ENCODE results near the gene PCSK5.
"Not testable (repeated sequence)": the region's sequence is repeated elsewhere in the genome, so short reads cannot be mapped to it uniquely, and the experiment has no call there.

The PCSK5 gene

DNA sequence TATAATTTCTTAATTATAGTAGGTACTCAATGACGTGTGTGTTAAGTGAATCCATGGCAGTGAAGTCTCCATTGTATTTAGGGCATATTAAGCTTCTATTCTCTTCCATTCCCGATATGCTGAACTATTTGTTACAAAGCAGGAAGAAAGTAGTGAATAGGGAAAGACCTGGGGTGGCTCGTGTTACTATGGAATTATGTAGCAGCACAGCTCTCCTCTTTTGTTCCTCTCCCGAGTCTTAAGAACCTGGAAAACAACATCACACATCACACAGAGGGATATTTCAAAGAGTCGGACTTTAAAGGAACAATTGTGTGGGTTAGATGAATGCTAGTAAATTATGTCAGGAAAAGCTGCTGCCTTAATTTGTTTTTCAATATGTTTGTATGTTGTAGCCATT lies 131.8 kb downstream of the PCSK5 start:
- no peak for DNase-seq

DNA sequence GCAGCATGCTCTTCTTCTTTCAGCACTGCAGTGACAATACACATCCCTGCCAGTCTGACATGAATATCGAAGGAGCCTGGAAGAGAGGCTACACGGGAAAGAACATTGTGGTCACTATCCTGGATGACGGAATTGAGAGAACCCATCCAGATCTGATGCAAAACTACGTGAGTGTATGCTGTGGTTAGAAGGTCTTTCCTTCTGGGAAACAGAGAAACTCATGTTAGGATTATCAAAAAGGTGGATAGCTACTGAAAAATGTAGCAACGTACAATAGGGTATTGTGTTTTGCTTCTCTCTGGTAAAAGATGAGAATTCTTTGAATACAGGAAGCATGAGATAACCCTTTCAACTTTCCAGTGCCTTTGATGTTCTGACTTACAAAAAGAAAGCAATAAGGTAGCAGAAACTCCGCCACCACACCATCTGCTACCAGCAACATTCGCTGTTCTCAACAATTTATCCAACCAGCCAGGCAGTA lies 133.3 kb downstream of the PCSK5 start:
- DNase-seq, result no peak

DNA sequence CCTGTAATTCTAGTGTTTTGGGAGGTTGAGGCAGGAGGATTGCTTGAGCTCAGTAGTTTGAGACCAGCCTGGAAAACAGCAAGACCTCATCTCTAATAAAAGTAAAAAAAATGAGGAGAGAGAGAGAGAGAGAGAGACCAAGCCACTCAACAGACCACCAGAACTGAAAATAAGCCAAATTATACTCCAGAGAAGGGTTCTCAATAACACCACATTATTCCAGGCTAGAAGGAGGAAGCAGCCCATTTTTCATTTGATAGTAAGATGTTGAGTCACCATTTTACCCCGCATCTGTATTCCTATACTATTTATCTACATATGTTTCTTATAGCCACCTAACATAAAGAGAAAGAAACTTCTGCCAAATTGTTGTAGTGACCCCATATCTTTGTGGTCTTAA lies 134.8 kb downstream of the PCSK5 start:
- DNase-seq, result no peak

DNA sequence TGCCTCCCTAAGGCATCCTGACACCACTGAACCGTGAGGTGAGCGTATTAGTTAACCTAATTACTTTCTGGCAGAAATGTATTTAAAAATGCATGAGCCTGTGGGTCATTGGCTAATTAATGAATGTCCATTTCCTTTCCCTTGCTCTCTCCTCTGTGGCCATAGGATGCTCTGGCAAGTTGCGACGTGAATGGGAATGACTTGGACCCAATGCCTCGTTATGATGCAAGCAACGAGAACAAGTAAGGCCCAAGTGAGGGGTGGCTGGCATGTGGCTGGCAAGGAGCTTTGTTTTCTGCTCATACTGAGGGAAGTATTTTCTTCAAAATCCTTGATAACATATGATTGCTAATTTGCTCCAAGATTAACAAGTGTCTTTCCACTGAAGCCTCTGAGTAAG lies 136.3 kb downstream of the PCSK5 start:
- no peak for DNase-seq

DNA sequence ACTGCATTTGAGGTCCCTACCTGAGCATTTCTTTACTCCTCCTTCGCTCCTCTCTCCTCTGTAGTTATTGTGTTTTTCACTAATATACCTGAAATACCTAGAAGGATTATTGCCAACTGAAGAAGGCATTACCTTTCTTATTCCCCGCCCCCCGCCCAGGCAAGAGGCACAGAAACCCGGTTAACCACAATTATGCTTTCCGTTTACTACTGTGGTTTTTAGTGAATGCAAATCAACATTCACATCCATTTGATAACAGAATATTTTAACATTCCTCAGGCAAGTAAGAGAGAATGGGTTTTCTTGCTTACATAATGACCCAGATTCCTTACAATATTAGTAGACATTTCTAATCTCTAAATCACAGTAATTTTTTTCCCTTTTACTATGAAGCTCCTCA lies 136.9 kb downstream of the PCSK5 start:
- DNase-seq, result no peak

DNA sequence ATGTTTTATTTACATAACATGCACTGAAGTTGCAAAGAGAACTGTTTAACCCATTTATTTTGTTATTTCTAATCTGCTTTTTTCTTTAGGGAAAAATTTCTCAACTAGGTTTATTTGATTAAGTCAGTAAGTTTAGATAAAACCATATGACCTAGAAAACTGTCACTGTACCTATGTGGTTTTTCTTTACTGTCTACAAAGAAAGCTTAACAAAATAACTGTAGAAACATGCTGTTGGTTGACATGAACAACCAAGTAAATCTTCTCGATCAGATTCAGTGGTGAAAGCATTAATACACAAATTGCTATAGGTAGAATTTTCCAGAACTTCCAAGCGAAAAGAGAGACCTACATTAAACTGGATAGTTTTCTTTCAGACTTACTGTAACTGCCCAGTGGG lies 137.4 kb downstream of the PCSK5 start:
- DNase-seq, result no peak

DNA sequence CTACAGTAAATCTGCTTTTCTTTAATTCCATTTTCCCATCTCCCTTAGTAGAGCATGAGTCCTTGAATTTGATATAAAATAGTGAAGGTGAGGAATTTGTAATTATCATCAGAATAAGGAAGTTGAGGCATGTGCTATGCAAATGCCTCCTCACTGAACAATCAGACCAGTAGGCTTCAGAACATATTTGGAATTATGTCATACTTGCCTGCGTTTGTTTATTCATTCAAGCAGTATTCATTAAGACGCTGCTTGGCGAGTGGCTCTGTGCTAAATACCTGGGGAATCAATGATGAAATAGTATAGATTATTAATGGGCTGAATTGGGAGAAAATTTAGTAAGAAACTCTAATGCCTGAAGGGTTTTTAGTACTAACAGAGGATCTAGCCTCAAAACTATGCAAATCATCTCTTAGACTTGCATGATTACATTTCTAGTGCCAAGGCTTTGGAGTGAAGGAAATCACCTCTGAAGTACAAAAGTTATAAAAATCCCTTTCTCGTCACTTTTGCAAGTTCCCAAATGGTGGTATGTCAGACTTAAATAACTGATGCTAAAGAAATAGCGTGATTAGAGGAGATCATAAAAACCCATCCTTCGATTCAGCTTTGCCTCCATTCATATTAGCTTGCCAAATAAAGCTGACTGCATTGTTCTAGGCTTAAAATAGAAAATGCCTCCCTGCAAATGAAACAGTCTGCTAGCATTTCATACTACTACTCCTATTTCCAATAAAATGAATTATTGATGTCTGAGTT lies 141.7 kb downstream of the PCSK5 start:
- no peak for DNase-seq

DNA sequence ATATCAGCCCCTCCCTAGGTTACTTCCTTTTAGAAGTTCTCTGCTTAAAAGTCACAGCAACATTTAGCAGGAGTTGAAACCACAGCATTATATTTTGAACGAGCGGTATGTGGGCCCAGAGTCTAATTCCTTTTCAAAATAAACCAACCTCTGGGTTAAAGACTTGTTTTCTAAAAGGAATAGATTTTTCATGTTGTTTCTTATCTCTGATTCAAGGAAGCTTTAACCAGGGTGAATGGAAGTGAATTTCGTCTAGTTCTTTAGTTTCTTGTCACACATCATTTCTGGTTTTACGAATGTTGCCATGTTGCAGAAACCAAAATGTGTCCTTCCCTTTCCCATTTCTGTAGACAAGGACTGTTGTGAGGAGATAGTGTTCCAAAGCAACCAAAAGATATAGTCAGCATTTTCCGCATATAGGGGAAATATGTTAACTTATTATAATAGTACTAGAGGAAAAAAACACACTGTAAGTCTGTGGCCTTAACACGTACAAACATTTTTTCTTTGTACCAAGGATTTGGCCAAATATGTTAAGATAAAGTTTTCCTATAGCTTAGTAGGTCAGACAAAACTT lies 142.4 kb downstream of the PCSK5 start:
- no peak for DNase-seq

DNA sequence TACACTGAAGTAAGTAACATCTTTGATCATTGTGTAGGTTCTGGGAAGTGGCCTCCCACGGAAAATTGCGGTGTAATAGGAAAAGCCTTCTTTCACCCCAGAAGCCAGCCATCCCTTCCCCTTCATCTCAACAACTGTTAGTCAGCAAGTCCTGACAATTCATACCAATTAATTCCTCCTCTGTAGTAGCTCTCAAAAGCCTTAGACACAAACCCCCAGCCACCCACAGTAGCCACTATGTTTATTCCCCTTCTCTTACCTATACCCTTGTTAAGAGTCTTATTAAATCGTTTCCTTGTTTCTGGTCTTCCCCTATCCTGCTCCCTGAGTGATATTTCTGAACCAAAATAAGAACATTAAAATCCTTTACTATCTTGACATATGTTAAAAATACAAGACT lies 143.6 kb downstream of the PCSK5 start:
- no peak for DNase-seq

DNA sequence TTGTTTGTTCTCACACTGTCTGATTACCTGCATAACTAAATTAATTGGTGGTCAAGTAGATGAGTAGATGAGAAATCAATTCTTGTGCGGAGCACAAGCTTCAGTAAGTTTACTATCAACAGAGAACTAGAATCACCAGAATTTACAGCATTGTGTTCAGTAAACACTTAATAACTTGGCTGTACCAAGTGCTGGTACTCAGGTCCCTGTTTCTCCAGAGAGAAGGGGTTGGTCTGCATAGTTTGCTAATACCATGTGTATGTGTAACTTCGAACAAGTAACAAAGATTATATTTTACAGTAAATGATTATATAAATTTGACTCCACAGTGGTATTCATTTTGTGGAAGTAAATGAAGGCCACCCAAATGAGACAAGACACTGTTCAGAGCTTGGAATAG lies 146.3 kb downstream of the PCSK5 start:
- DNase-seq, result no peak

DNA sequence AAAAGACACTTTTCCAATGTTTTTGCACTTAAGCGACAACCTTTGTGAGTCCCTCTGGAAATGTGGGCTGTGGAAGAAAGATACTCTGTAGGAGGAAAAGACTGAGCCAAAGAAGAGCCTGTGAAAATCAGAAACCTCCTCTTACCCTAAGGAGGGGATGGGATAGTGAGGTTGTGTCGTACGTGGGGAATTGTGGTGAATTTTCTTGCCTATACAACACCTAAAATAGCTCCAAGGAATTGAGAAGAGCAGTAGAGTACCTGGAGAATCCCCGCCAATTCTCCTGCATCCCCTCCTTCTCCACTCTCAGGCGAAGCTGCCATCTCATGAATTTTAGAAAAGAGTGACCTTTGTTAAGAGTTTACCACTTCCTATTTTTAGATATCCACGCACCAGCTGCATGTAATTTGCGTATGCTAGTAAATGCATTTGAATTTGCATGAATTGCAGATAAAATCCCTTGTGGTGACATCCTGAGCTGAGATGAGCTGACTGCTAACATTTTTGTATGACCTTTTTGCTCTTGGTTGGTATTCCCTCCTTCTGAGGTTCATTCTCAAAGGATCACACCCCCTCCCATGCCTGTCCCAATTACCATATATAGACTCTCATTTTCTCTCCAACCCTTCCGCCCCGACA lies 147.2 kb downstream of the PCSK5 start:
- no peak for DNase-seq

DNA sequence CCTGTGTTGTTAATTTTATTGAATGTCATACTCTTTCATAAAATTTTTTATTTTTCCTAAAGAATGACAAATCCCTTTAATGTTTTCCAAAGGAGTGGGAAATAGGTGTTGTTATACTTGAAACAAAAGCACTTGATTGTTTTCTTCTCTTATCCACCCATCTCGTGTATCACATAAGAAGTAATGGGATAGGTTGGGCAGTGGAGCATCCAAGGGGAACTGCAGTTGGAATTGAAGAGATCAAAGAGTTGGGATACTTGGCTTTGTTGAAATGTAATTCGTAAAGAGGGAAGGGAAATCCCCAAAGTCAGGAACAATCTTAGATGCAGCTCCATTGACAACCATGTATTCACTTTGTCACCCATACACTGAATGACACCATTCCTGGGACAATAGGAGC lies 148.0 kb downstream of the PCSK5 start:
- no peak for DNase-seq

DNA sequence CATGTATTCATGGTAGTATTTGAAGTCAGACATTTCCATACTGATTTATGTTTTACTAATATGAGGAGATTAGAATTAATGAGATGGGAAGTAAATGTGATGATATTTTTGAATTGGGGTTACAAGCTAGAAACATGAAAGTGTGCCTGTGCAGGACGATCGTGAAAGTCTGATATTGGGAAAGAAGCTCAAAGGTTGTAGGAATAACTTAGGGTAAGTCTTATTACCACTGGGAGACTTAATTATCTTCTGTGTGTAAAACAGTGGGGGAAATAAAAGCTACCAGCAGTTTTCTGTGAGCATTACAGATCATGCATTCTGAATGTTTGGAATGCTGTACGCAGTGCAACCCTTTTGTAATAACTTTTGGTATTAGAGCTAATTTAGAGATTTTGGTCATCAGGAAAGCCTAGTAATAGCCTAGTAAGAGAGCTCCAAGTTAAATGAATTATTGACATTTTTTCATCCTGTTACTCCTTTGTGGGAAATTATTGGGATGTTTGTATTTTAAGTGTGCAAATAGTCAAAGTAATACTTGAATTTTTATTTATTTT lies 153.9 kb downstream of the PCSK5 start:
- DNase-seq, result no peak

DNA sequence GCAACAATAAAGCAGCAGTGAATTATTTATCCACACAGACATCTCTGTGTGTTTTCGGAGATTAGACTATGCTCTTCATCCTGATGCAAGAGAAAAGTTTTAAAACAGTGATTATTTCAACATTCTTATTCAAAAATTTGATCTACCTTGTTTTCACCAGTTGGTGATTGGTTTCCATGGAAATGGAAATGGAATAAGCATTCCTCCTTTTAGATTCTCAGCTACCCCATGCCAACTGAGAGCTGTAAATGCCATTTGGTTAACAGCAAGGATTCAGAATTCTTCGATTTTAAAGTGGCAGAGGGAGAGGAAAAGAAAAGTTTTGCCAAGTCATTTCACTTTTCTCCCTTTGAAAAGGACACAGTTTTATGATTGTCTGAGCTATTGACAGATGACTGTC lies 154.7 kb downstream of the PCSK5 start:
- no peak for DNase-seq

DNA sequence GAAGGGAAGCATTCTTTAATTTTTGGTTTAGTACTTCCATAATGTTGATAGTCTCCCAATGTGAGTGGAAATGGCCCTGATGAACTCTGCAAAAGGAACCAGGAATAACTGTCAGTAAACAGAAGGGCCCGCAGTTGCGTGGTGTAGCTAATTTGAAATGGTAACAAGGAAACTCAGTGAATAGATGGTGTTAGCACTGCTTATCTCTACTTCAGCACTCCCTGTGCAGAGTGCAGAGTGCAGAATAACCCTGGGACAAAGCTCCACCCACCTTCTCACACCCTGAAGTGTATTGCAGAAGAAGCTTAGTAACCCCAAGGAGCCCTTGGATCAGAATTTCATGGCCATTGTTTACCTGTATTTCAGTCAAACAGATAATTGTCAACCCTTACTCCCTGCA lies 158.9 kb downstream of the PCSK5 start:
- DNase-seq, result no peak

DNA sequence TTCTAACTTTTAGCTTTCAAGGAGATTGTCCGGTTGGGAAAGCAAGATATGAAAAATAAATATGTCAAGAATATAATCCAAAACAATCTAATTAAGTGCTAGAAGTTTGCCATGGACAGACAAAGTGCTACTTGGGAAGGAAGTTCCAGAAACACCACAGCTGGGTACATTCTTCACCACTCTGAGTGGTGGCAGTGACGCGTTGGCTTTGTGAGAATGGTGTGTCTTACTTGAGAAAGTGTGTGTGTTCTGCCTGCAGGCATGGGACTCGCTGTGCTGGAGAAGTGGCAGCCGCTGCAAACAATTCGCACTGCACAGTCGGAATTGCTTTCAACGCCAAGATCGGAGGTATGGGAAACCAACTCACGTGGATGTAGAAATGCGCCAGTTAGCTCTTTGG lies 177.2 kb downstream of the PCSK5 start:
- DNase-seq, result no peak

DNA sequence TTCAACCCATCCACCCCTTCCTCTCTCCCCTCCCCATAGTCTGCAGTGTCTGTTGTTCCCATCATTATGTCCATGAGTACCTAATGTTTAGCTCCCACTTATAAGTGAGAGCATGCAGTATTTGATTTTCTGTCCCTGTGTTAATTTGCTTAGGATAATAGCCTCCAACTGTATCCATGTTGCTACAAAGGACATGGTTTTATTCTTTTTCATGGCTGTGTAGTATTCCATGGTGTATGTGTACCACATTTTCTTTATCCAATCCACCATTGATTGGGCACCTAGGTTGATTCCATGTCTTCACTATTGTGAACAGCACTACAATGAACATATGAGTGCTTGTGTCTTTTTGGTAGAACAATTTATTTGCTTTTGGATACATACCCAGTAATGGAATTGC lies 187.1 kb downstream of the PCSK5 start:
- no peak for DNase-seq

DNA sequence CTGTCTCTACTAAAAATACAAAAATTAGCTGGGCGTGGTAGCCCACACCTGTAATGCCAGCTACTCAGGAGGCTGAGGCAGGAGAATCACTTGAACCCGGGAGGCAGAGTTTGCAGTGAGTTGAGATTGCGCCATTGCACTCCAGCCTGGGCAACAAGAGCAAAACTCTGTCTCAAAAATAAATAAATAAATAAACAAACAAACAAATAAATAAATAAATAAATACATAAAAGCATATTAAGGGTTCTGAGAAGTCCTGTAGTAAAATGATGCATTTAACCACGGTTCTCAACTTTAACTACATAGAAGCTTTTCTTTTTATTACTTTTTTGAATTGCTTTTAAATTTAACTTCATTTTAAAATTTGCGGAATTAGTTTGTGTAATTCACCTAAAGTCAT lies 190.8 kb downstream of the PCSK5 start:
- not testable (repeated sequence) for DNase-seq

DNA sequence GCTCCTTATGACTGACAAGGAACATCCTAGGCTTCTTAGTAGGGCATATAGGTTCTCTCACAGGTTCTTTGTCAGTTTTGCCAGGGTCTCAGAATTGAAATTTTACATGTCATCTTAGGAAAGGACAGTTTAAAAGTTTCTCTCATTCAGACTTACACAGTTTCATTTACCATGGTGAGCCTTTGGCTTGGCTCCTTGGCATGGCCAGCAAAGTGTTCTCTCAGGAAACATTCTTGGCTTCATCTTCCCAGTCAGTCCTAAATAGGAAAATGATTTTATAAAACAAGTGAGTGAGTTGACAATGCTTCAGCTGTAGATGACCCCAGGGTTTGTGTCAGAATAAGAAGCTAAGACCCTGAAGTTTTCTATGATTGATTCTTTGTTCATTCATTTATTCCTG lies 191.6 kb downstream of the PCSK5 start:
- DNase-seq, result no peak

DNA sequence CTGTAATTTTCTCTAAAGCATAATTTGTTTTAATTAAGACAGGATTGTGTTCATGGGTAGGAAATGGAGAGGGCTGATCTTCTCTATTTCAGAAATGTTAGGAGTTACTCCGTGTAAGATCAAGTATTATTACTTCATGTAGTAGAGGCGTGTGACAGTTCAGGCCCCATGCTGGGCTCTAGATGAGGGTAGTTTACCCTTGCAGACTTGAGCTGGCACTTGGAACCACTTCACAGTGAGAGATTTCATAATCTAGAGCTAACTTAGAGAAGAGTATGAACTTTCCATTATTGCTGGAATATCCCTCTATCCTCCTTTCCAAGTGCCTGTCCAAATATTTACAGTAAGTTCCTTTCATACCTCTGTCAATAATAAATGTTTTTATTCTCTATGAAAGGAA lies 195.1 kb downstream of the PCSK5 start:
- DNase-seq, result no peak

DNA sequence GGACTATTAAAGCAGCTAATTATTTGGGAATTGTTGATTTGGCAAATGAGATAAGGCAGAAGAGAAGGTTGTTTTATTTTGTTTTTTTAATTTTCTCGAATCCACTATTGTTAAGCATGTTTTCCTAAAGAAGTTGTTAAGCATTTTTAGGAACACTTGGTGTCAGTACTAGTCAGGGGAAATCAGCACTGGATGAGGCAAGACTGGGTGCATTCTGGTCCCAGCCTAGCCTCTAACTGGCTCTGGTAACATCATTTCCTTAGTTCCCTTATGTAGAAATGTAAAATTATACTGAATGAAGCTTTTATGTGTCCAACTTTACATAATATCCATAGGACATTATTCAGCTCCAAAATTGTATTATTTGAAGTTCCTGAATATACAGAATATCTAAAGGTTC lies 196.1 kb downstream of the PCSK5 start:
- no peak for DNase-seq

DNA sequence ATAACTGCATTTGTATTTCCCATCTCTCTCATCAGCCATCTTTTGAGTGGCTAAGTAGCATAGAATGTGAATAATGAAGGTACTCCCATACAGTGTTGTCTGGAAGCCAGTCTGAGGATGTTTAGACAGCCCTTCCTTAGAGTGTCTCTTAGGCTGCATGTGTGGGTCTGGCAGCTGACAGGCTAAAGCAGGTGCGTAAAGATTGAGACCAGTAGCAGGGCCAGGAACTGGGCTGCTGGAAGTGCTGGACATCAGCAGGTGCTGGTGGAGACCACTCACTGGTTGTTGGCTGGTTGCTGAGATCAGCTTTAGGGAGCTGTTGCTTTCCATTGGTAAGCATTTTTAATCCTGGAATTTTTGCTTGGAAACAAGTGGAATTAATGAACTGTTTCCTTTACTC lies 197.5 kb downstream of the PCSK5 start:
- DNase-seq, result no peak

DNA sequence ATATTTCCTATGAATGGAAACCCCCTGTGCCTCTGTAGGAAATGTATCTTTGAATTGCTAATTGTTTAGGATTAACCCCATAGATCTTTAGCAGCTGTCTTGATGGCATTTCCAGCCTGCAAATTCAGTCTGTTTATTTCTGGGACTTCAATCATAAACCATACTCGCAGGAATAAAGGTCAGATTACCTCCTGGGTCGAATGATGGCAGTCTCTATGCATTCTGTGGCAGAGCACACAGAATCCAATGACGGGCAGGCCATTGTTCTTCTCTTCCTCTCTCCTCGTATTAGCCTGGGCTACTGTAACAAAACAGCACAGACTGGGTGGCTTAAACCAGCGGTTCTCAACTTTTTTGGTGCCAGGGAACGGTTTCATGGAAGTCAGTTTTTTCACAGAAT lies 199.9 kb downstream of the PCSK5 start:
- no peak for DNase-seq

DNA sequence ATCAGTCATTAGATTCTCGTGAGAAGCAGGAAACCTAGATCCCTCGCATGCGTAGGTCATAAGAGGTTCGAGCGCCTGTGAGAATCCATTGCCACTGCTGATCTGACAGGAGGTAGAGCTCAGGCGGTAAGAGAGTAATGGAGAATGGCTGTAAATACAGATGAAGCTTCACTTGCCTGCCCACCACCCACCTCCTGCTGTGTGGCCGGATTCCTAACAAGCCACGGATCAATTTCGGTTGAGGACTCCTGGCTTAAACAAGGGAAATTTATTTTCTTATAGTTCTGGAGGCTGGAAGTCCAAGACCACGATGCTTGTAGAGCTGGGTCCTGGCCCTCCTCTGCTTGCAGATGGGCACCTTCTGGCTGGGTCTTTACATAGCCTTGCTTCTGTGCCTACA lies 200.4 kb downstream of the PCSK5 start:
- no peak for DNase-seq

Measured in NCI-H1694 treated with DMSO at 0.1 percent for 48 hours (cell line).